Astrocyte of the spinal cord (primary cell): ENCODE measurements around the gene HIVEP3.
A peak's percentile ranks its signal among the peaks of the same experiment; 100 is the strongest.

ENCODE experiments used
- DNase-seq: peaks from one replicate; pipeline ENCODE4 v3.0.0; 2011; ENCODE audit warnings: low read depth, low spot score
- H3K4me3 ChIP-seq: 2 replicates; pipeline ENCODE4 v1.5.1; 2011; ENCODE audit warnings: low read depth, mild to moderate bottlenecking, low read length, moderate library complexity
- in situ Hi-C: cut with HindIII; loops from 2 replicates; pipeline ENCODE4 v1.10.0; 2017; ENCODE audit warnings: low sequenced_read_pairs
- TF ChIP-seq, protein P1 (sequence below): IDR thresholded peaks from 2 replicates; pipeline ENCODE4 v1.5.1; 2012; ENCODE audit warnings: low read depth, mild to moderate bottlenecking, low read length, inconsistent platforms

The HIVEP3 gene

DNA sequence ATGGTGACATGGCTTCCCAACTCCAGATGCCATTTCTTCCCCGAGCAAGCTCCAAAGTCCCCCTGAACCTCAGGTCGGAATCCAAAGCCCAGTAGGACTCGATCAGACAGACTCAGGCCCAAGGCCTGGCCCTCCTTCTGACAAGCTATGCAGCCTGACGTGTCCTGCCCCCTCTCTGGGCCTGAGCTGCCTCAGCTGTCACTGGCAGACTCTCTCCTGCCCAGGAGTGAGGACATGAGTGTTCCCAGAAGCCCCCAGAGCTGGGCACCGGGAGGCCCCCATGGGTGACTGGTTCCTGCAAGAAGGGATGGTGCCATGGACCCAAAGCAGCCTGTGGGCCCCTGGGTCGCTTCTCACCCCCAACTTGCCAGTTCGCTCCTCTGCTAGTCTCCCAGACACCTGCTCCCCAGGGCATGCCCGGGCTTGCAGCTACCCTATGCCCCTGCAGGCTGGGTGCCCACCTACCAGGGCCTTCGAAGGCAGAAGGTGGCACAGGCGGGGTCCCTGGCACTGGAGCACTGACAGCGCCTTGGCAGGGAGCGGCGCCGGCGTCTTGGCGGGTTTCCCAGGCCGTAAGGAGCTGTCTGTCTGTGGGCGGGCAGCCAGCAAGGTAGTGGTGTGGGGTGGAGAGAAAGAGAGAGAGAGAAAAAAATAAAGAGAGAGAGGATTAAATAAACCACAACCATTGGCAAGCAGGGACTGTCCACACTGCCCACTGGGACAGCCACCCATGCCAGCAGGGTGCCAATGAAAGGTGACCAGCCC lies 436.5 kb downstream of the HIVEP3 start:
- in situ Hi-C loops = no loop called here
- TF ChIP-seq, protein P1, sequence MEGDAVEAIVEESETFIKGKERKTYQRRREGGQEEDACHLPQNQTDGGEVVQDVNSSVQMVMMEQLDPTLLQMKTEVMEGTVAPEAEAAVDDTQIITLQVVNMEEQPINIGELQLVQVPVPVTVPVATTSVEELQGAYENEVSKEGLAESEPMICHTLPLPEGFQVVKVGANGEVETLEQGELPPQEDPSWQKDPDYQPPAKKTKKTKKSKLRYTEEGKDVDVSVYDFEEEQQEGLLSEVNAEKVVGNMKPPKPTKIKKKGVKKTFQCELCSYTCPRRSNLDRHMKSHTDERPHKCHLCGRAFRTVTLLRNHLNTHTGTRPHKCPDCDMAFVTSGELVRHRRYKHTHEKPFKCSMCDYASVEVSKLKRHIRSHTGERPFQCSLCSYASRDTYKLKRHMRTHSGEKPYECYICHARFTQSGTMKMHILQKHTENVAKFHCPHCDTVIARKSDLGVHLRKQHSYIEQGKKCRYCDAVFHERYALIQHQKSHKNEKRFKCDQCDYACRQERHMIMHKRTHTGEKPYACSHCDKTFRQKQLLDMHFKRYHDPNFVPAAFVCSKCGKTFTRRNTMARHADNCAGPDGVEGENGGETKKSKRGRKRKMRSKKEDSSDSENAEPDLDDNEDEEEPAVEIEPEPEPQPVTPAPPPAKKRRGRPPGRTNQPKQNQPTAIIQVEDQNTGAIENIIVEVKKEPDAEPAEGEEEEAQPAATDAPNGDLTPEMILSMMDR = no peak
- H3K4me3 ChIP-seq = no peak overlapping the region
- no peak for DNase-seq

DNA sequence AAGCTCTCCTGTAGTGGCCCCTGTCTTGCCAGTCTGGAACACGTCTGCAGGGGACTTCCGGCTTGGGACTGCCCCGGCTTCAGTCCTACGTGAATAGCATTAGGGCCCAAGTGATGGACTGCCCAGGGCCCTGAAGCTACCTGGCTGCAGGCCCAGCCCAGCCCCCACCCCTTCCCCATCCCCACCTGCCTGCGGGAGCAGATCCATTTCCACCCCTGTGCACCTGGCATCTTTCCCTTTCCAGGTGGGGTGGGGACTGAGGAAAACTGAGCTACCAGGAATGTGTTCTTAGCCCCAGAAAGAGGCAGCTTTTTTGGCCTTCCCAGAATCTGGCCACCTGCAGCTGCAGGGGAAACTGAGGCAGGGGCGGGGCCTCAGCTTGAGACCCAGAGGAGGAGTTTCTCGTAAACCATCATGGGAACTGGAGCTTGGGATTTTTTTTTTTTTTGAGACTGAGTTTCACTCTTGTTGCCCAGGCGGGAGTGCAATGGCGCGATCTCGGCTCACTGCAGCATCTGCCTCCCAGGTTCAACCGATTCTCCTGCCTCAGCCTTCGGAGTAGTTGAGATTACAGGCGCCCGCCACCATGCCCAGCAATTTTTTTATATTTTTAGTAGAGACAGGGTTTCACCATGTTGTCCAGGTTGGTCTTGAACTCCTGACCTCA lies 437.5 kb downstream of the HIVEP3 start:
- no peak for DNase-seq
- TF ChIP-seq, protein P1 = no peak
- in situ Hi-C loops = no loop called here
- no peak overlapping the region for H3K4me3 ChIP-seq

DNA sequence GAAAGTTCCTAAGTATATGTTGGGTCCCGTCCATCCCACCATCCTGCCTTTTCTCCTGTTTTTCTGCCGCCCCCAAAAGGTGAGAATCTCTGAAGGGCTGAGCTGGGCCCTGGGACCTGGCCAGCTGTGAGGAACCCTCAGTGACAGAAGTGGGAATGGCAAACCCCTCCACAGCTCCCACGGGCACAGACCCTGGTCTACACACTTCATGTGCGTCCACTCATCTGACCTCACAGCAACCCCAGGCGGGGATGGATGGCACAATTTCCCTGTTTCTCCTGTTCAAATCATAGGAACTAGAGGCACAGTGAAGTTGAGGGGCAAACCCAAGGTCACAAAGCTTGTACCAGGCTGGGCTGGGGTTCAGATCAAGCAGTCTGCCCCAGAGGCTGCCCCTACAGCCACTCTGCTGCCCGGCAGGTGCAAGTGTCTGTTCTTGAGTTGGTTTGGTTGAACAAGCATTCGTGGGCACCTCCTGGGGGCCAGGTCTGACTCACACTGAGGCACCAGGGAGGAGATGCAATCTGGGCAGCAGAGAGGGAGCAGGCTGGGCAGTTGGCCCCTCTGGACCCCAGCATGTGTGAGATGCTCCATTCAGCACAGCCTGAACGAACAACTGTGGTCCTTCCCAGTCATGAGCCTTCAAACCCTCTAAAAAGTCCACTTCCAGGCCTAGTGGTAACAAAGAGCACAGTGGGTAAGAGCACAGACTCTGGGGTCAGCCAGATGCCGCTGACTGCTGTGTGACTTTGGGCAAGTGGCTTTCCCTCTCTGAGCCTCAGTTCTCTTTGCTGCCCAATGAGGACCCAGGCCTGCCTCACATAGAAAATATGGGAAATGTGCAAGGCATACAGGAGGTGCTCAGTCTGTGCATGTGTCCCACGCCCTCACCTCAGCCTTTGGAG lies 438.3 kb downstream of the HIVEP3 start:
- no peak overlapping the region for H3K4me3 ChIP-seq
- TF ChIP-seq, protein P1 = no peak
- no peak for DNase-seq
- in situ Hi-C loops = no loop called here

DNA sequence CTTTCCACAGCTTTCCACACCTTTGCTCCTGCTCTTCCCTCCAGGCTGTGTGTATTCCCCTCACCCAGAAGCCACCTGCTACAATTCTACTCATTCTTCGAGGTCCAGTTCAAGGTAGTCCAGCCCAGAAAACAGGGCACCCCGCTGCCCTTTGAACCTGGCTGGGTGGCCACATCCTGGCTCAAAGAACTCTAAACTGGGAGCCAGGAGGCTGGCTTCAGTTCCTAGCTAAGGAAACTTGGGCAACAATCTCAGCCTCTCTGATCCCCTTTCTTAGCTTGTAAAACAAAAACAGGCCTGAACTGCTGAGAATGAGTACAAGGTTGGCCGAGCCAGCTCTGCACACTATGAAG lies 438.9 kb downstream of the HIVEP3 start:
- DNase-seq = no peak
- in situ Hi-C loops = no loop called here
- TF ChIP-seq, protein P1 = no peak
- no peak overlapping the region for H3K4me3 ChIP-seq

DNA sequence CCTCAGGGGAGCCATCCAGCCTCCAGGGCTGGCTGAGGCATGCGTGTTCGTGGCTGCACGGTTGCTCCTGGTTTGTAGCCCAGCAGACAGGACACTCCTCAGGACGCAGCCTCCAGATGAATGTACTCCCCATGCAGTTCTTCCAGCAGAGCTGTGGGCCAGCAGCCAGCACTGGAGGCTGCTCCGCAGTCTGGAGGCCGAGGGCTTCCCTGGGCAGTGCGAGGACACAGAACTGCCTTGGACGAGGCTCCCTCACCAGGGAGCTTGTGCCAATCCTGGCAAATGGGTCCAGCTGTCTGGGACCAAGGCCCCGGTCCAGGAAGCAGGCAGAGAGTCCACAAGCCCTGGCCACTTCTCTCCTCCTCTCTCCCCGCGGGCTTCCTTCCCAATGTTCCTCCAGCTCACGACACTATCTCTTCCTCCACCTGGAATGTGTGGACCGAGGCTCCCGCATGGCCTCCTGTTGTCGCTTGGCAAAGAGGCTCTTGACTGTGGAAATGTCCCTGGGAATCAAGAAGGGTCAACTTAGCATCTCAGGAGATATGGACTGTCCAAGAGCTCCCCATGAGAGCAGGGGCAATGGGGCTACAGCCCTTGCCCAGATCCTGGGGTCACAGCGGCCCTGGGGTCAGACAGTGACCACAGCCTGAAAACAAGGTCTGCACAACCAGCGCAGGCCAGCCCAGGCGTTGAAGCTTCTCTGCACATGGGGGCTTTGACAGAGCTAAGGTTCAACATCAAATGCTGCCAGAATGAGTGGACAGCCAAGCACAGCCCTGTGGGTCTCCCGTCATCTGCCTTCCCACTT lies 439.5 kb downstream of the HIVEP3 start:
- no peak overlapping the region for H3K4me3 ChIP-seq
- TF ChIP-seq, protein P1 = no peak
- in situ Hi-C loops = no loop called here
- DNase-seq = peak; percentile 74
